ENCODE measurements around the gene TUBB6. TPM values are rescaled to one million over a fixed set of nuclear protein-coding genes. Genes with fewer than 3 reads are reported as not detected.
A peak's percentile ranks its signal among the peaks of the same experiment; 100 is the strongest.

Gene TUBB6
- total RNA-seq, 1 experiment from 2014 or later: 240 TPM

- Mint-ChIP-seq H3K9me3 (peaks cover 8% of the 10 kb centered on the region), H3K4me1 (peaks cover 25% of the 10 kb centered on the region), H3K36me3 (peaks cover 60% of the 10 kb centered on the region), H3K4me3 (no peak overlapping the region), H3K27ac (peak overlapping the region; percentile 5; the same call in 1 of the 2 replicates), H3K27me3 (ENCODE audit: low read depth) (no peaks in the 10 kb centered on the region)
- POLR2A ChIA-PET: interaction anchor here (0.5 to 1.5 kb wide), 4 partner anchors 35 to 280 kb away, joined by 3 to 5 read pairs (median 4); partner anchors contain the start of gene AFG3L2
- CTCF ChIA-PET: interaction anchor here (1.0 to 3.4 kb wide), 5 partner anchors 13 to 47 kb away, joined by 3 to 32 read pairs (median 6); no protein-coding TSS in a partner anchor
- DNase-seq (ENCODE audit: low spot score): no peak
- ATAC-seq: peak; percentile 48
- TF ChIP-seq PRDM15 (CRISPR knock-in tag; IDR thresholded peaks at IDR 0.05): no peak
- no peak for TF ChIP-seq ERG (CRISPR knock-in tag; IDR thresholded peaks at IDR 0.05)
- no peak for TF ChIP-seq MAX (CRISPR knock-in tag; IDR thresholded peaks at IDR 0.05)
- no peak for TF ChIP-seq MYBL2 (CRISPR knock-in tag; IDR thresholded peaks at IDR 0.05)
- no peak for TF ChIP-seq GRHL2 (CRISPR knock-in tag; IDR thresholded peaks at IDR 0.05; ENCODE audit: insufficient replicate concordance, severe bottlenecking)
- TF ChIP-seq CREM (CRISPR knock-in tag; IDR thresholded peaks at IDR 0.05): no peak
- TF ChIP-seq TP53 (CRISPR knock-in tag; IDR thresholded peaks at IDR 0.05): no peak
- TF ChIP-seq ELF4 (CRISPR knock-in tag; IDR thresholded peaks at IDR 0.05; ENCODE audit: low read depth): no peak
- no peak for TF ChIP-seq ZNF232 (CRISPR knock-in tag; IDR thresholded peaks at IDR 0.05)
Observed at GRCh38 chr18:12313530-12314245, 5.6 kb downstream of the TUBB6 start.

- peaks cover 20% of the 10 kb centered on the region for H3K4me1 Mint-ChIP-seq
- CTCF ChIA-PET: interaction anchor here (1.2 to 3.4 kb wide), 5 partner anchors 13 to 46 kb away, joined by 3 to 32 read pairs (median 6); no protein-coding TSS in a partner anchor
- H3K27me3 Mint-ChIP-seq (ENCODE audit: low read depth): no peaks in the 10 kb centered on the region
- ATAC-seq (no peak), DNase-seq (ENCODE audit: low spot score) (no peak)
- peaks cover 5% of the 10 kb centered on the region for H3K9me3 Mint-ChIP-seq
- POLR2A ChIA-PET: interaction anchor here (1.5 kb wide), 1 partner anchor 62 kb away, joined by 5 read pairs; the partner anchor contains the start of gene AFG3L2
- H3K36me3 Mint-ChIP-seq: peaks cover 58% of the 10 kb centered on the region
- H3K4me3 Mint-ChIP-seq: no peak overlapping the region
- no peak overlapping the region for H3K27ac Mint-ChIP-seq
- TF ChIP-seq USF2 (CRISPR knock-in tag; IDR thresholded peaks at IDR 0.05) (no peak), ATF3 (CRISPR knock-in tag; conservative IDR thresholded peaks at IDR 0.05) (no peak), NR2C2 (CRISPR knock-in tag; IDR thresholded peaks at IDR 0.05) (no peak), CREB1 (CRISPR knock-in tag; IDR thresholded peaks at IDR 0.05) (no peak), OVOL2 (CRISPR knock-in tag; IDR thresholded peaks at IDR 0.05; ENCODE audit: borderline replicate concordance) (no peak), KAT7 (CRISPR knock-in tag; IDR thresholded peaks at IDR 0.05; ENCODE audit: borderline replicate concordance) (no peak), IRF1 (CRISPR knock-in tag; IDR thresholded peaks at IDR 0.05) (no peak), SOX15 (CRISPR knock-in tag; IDR thresholded peaks at IDR 0.05) (no peak), RORB (CRISPR knock-in tag; IDR thresholded peaks at IDR 0.05) (no peak)
- TF ChIP-seq, protein P1, sequence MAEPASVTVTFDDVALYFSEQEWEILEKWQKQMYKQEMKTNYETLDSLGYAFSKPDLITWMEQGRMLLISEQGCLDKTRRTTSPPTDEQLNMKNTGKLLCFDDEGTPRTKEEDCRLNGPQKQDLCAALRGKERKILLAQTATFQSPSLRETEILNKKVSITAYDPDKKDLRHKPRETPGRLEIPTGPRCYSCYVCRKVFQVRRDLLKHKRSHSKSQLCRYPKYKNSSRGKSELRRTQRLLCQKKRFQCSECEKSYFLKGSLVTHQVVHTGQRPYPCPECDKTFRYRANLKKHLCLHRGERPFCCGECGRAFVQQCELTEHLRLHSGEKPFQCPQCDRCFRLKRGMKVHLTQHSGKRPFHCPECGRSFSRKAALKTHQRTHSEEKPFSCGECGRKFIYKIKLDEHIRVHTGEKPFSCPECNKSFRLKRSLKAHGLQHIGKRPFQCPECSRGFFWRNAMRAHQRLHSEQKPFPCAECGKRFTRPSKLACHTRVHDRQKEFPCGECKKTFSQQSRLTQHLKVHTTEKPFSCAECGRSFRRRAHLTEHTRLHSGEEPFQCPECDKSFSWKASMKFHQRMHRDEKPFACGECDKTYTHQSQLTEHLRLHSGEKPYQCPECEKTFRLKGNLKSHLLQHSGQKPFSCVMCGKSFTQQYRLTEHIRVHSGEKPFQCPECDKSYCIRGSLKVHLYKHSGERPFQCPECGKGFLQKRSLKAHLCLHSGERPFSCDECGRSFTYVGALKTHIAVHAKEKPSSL (CRISPR knock-in tag; conservative IDR thresholded peaks at IDR 0.05): no peak
Observed at GRCh38 chr18:12314591-12315305, 6.7 kb downstream of the TUBB6 start.

All from WTC11 (cell line).